Raji (cell line): ENCODE data around the gene SATB1.

ENCODE experiments used
- POLR2A ChIP-seq: IDR thresholded peaks from 2 replicates; pipeline ENCODE4 v1.6.1; 2011; ENCODE audit warnings: low read depth, low read length, control low read depth; ENCODE audit not compliant: insufficient read depth

The SATB1 gene

DNA sequence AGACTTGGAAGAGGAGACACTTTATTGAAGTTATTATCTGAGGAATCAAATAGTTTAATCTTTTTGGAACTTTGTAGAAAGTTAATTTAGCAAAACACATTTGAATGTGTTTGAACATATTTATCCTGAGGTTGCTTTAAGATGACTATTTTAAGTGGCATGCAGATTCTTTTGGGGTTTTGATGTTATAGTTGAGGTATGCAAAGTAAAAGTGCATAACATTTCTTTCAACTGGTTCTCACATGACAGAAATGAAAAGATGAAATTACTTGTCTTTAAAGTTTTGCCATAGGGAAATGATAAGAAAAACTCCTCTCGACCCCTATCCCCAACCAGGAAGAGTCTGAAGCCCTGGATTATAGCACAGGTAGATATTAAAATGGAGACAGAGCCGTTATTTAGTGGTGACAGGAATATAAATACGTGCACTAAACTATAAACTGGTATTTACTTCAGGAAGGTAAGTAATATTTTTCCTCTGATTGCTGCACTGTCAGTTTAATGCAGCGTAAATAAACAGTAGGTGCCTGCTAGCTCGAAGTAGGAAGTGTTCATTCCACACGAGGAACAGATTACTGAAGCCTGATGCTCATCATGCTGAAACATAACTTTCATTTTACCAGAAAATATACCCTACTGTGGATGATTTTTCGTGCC is 15.1 kb upstream of the SATB1 start:
- TF ChIP-seq POLR2A, result no peak

DNA sequence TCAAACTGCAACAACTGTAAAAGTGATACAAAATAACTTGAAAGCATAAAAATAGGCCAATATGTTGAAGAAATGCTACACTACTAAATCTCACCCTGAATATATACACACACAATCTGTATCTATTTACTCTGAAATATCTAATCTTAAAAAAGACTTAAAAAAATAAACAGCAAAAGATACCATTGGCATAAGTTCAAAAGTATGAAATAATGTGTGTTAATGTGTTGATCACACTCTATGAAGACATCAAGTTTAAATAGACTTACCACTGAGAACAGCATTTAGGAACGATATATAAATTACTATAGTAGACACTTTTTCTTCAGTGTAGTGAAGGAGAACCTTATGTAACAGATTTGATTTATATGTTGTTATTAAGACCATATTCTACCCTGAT is 14.1 kb upstream of the SATB1 start:
- TF ChIP-seq POLR2A, result no peak

DNA sequence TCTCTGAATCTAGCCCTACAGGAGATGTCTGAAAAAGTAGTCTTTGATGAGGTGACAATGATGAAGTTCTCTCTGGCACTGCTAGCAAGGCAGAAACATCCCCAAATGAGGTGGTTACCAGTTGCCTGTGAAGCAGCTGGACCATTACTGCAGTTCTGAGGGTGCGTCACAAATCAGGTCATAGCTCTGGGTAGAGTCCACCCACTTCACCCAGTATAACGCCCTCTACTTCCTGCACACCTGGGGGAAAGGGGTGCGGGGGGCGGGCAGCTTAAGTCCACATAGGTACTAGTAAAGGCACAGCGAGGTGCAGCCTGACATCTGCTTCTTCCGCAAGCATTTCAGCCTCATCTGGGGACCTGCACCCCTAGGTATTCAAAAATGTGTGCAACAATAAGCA is 13.4 kb upstream of the SATB1 start:
- TF ChIP-seq POLR2A, result no peak

DNA sequence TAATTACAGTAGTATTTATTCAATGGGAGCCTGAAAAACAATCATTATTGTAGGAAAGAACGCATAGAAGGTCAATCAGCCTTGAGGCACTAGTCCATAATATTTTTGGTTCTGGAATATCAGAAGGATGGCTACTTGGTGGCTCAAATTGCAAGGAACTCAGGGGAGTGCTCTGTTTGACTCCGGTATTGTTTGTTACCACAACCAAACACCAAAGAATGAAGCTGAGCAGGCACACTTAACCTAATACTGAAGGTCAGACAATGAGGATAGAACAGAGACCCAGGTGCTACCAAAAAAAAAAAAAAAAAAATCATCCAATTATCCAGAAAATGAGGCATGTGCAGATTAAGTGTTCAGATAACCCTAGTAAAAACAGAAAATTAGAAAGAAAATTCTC is 11.1 kb upstream of the SATB1 start:
- no peak for TF ChIP-seq POLR2A

DNA sequence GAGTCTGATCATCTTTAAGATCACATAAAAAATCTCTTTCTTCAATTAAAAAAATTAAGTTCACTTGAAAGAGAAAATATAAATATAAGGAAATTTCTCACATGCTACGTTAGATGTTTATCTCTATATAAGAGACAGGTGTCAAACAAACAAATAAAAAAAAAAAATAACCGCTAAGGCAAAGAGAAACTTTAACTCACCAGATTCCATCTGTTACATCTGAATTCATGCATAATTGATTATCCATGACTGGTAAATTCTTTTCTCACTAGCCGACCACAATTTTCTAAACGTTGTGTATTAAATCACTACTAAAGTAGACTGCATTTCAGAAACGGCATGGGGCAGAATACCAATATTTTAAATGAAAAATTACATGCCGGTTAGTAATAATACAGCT is 9.6 kb upstream of the SATB1 start:
- no peak for TF ChIP-seq POLR2A

DNA sequence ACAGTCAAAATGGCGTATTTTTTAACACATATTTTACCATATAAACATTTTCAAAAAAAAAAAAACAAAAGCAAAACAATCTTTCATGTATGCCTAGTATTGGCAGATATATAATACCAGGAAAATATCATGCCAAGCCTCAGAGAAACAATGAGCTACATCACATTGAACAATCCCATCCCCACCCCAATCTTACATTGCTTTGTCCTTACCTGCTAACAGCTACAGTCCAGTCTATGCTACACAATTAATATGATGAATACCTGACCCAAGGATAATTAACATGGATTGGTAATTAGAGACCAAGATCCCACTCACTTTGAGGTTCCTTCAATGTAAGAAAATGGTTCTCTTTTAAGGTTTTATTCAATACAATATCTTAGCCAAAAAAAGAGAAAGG is 7.6 kb upstream of the SATB1 start:
- no peak for TF ChIP-seq POLR2A

DNA sequence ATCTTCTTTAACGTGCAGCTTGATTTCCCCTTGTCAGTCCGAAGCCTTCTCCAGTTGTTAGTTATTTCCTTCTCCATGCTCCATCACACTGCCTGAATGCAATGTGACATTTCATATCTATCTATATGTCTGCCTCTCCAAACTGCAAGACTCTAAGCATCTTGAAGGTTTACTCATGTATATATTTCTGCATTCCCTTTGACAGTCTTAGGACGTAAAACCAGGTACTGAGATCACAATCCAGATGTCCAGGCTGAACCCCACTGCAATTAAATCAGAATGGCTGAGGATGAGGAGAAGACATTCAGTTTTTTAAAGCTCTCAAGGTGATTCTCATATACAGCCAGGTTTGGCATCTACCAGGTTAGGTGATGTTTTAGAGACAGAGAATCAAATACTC is 6.1 kb upstream of the SATB1 start:
- TF ChIP-seq POLR2A, result no peak

DNA sequence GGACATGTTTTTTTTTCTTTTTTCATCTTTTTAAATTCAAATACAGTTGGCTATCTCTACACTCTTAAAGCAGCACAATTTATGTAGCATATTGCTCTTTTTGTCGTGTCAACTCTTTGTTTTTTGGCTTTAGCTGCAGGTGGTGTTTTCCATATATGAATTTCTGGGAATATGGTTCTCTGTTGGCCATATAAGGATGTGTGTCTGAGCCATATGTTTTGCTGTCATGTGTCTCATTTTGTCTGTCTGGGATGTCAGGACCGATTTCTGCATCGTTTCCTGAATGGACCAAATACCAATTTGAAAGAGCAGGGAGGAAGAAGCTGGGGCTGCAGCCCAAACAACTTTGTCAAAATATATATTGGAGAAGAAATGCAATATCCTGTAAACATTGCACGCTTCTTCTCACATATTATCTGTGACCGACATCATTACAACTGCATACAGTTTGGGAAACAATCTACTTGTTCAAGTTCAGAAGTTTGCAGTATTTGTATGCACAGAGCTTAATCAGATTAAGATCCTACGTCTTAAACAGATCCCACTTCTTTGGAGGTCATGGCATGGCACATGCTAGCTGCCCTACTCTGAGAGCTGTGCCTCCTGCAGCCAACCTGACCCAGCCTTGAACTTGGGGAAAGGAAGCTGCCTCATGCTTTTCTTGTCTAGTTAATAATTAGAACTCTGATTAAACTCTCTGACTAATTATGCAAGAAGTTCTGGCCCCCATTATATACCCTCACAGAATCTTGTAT is 4.0 kb upstream of the SATB1 start:
- no peak for TF ChIP-seq POLR2A

DNA sequence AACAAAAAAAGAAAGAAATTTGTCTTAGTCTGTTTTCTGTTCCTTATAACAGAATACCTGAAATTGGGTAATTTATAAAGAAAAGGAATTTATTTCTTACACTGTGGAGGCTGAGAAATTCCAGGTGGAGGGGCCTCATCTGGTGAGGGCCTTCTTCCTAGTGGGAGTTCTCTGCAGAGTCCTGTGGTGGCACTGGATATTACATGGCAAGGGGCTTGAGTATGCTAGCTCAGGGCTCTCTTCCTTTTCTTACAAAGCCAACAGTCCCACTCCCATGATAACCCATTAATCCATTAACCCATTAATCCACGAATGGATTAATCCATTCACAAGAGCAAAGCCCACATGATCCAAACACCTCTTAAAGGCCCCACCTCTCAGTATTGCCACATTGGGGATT is 2.9 kb upstream of the SATB1 start:
- no peak for TF ChIP-seq POLR2A

DNA sequence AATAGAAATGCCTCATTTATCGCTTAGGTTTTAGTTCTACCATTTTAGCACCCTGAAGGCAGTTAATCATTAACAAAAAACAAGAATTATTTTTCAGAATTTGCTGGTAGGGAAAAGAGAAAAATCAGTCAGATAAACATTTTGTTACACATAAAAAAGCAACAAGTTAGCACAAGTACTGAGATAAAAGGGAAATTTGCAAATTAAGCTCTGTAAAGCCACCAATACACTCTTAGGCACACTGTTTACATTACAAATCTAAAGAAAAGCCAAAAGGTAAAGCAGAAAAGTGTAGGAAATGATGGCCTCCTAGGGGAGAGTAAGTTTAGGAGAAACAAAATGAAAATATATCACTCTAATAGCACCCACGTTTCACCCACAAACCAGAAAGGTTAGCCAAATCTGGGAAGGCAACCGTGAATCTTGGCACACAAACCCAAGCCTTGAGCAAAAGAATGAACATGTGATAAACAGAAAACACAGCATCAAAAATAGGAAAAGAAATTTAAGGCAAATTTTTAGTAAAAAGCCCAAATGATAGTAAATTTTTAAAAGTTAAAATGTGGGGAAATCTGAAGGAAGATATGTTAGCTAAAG is 1.6 kb upstream of the SATB1 start:
- TF ChIP-seq POLR2A, result no peak

DNA sequence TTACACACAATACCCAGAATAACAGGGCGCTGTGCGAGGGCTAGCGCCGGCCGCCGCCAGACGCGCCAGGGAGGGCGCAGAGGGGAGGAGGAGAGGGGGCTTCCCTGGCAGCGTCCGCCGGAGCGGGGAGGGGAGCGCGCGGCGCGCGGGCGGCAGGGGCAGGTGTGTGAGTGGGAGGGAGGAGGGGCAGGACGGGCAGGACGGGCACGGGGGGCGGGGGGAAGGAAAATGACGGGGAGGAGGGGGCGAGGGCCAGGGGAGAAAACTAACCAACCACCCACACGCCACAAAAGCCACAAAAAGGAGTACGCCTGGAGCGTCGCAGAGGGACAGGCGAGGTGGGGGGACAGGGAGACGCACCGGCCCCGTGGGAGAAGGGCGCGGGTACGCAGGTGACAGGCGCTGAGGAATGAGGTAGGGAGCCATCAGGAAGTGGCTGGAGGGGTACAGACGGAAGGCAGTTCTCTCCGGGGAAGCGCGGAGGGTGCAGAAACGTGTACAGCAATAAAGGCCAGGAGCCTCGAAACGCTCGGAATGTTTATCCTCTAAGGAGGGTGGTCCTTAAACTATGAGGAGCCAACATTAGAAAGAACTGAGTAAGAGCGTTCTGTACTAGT is 610 bp upstream of the SATB1 start:
- no peak for TF ChIP-seq POLR2A

DNA sequence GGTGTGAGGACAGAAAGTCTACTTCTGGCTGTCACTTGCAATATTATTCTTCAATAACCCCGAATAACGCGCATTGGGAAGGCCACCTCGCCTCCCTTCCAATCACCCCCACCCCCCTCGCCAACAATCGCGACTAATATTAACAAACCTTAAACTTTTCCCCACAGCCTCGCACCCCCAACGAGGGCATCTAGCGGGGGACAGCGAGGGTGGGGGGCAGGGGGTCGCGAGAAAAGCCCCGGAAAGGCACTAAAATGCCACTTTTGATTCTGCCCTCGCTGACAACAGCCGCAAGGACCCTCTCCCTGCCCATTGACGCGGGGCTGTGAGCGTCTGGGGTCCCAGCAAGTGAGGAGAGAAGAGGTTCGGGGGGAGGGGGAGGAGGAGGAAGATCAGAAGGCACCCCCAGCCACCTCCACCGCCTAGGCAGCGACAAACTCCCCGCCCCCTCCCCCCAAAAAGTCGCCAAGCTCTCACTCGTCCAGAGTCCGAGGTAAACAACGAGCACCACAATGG is 868 bp downstream of the SATB1 start:
- no peak for TF ChIP-seq POLR2A

DNA sequence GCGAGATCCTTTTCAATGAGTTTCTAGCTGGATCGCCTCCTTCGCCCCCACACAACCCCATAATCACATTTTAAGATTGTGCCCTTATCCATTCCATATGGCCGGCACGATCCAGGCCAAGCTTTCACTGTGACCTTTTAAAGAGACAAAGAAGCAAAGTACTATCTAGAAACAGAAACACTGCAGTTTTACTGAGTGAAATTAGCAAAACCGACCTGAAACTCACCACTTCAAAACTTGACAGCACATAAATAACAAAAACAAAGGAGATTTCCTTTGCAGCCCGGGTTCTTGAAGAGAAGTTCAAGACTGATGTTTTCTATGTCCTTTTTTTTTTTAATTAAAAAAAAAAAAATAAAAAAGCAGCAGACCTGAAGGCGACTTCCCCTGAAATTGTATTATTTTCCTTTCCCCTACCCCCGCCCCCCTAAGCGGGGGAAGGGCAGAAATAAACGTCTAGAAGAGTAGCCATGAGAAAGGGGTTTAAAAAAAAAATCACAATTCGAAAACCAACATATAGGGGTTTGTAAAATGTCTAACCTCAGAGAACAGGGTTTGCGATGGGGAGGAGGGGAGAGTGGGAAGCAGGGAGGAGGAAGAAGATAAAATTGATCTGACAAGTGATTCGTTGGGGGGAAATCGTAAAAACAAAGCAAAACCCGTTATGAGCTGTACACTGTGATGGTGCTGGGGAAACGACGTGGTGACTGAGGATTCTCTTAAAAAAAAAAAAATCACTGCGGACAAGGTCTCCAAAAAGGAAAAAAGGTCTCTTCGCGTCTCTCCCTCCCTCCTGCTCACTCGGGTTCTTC is 1.5 kb downstream of the SATB1 start:
- TF ChIP-seq POLR2A, result no peak

DNA sequence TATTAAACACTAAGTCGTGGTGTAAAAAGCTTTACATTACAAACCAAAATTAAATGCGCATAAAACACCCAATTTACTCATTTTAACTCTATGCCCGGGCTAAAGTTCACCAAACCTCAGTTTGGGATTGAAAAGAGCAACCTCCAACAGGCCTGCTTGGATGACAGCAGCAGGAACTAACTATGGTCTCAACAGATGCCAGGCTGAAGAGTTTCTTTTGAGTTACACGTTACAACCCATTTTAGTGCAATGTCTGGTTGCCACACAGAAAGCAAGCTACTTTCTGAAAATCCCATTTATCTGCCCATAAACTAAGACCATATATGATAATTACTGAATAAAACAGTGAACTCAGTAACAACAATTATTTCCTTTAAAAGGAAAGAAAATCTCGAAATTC is 2.2 kb downstream of the SATB1 start:
- TF ChIP-seq POLR2A, result no peak

DNA sequence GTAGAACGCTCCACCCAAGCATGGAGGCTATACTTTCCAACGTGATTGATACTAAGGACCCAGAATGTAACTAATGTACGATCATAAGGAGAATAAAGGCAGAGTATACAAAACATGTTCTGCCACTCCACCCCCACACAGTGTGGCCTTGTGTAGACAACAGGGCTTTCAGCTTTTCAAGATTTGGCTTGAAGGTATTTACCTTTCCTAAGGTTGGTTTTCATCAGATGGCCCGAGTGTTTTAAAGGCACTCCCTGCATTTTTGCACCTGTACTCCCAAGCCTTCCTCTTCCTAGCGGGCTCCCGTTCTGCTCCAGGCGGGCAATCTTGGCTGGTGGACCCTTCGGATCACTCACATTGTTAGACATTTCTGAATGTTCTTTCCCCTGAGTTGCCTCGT is 4.6 kb downstream of the SATB1 start:
- TF ChIP-seq POLR2A, result no peak
